HG03439 (cell line): ENCODE results near the gene FNTB.
"Not testable (repeated sequence)": the region's sequence is repeated elsewhere in the genome, so short reads cannot be mapped to it uniquely, and the experiment has no call there.

Experiments
- ATAC-seq: cut with Tn5 transposase; IDR thresholded peaks from one replicate; pipeline ENCODE4 v1.9.1; 2021; ENCODE audit warnings: mild to moderate bottlenecking, moderate library complexity; ENCODE audit not compliant: unreplicated experiment

FNTB gene

DNA sequence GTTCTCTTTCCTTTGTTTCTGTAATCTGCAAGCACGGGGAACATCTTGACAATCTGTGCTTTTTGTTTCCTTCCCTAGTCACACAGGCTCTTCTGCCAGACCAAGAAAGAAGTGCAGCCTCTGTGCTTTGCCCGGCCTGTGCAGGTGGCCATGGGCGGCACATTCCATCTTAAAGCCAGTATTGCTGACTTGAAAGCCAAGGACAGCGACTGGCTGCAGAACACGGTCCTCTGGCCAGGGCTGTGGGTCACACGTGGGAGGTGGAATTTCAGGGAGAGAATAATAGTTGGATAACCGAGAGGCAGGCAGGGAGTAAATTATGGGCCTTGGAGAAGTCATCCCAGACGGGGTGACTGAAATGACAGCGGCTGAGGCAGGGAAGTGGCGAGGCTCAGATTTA lies 24.8 kb downstream of the FNTB start:
- no peak for ATAC-seq

- ATAC-seq: no peak
Observed at GRCh38 chr14:65012353-65012752, 25.7 kb downstream of the FNTB start.

GRCh38 chr14:65015391-65015790 lies 28.7 kb downstream of the FNTB start:
- ATAC-seq: no peak

- ATAC-seq: no peak
Observed at GRCh38 chr14:65016471-65016870, 29.8 kb downstream of the FNTB start.

GRCh38 chr14:65019944-65020566 lies 33.4 kb downstream of the FNTB start:
- ATAC-seq: no peak

- no peak for ATAC-seq
Observed at GRCh38 chr14:65024957-65025356, 38.3 kb downstream of the FNTB start.

DNA sequence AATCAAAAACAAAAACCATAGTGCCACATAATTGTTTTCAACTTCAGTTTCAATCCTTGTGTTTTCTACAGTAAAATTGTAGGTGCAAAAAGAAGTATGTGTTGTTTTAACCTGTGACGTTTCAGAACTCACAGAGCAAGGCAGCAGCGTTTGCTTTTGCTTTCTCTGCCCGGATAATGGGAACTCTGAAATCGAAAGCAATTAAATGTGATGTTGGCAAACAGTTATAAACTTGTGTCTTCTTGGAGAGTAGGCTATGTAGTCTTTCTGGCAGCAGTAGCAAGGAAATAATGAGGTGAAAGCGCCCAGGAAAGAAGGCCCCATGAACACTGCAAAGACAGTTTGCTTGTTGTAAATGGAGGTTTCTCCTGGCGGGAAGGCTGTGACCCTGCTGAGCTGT lies 39.1 kb downstream of the FNTB start:
- ATAC-seq: no peak

GRCh38 chr14:65026526-65026925 lies 39.8 kb downstream of the FNTB start:
- no peak for ATAC-seq

DNA sequence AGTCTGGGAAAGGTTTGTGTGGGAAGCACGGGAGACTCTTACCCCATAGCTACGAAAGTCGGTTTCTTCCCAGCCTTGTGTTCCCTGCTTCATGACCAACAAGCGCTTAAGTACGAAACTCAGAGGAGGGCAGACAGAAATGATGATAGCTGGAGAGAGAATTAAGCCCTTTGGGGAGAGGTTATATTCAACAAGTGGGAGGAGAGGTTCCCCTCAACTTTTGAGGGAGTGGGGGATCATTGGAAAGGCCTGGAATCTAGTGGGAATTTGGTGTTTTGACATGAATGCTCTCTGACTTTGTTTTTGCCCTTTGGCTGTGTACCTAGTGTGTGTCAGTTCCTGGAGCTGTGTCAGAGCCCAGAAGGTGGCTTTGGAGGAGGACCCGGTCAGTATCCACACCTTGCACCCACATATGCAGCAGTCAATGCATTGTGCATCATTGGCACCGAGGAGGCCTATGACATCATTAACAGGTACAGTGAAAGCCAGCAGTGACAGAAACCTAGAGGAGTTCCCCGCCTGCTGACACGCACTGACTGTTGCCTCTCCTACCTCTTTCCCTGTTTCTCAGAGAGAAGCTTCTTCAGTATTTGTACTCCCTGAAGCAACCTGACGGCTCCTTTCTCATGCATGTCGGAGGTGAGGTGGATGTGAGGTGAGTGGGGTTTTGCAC lies 40.6 kb downstream of the FNTB start:
- ATAC-seq: no peak

GRCh38 chr14:65028937-65029336 lies 42.2 kb downstream of the FNTB start:
- no peak for ATAC-seq

- ATAC-seq: not testable (repeated sequence)
Observed at GRCh38 chr14:65031321-65031720, 44.6 kb downstream of the FNTB start.

- no peak for ATAC-seq
Observed at GRCh38 chr14:65032319-65032718, 45.6 kb downstream of the FNTB start.

- no peak for ATAC-seq
Observed at GRCh38 chr14:65033181-65033580, 46.5 kb downstream of the FNTB start.

DNA sequence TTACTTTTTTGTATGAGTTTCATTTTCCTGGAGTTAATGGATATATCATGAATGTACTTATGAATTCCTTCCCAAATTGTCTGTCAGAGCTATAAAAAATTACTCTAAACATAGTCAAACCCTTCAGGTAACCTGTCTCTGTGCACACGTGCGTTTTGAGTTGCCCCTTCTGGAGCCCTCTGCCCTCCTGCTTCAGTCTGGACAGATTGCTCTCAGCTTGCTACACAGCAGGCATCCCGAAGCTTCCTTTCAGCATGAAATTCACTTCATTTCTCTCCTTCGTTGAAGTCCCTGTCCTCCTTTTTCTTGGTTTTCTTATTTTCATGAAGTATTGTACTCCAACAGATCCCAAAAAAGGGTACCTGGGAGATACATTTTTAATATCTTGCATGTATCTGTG lies 47.3 kb downstream of the FNTB start:
- no peak for ATAC-seq

DNA sequence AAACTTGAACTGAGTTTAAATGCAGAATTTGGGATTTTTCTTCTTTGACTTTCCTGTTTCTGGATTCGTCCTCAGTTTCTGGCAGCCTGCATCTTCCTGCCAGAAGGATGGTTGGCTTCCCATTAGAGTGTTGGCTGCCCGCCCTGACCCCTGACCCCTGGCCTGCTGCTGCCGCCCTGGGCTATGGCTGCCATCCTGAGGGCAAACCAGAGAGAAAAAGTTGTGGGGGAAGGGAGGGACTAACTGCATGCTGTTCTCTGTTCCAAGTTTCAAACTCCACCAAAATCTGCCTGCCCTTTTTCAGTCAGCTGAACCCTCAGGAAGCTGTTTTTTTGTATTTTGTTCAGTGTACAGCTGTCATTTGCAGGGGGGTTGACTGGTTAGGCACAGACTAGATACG lies 48.4 kb downstream of the FNTB start:
- ATAC-seq: no peak

- no peak for ATAC-seq
Observed at GRCh38 chr14:65038966-65039365, 52.3 kb downstream of the FNTB start.

DNA sequence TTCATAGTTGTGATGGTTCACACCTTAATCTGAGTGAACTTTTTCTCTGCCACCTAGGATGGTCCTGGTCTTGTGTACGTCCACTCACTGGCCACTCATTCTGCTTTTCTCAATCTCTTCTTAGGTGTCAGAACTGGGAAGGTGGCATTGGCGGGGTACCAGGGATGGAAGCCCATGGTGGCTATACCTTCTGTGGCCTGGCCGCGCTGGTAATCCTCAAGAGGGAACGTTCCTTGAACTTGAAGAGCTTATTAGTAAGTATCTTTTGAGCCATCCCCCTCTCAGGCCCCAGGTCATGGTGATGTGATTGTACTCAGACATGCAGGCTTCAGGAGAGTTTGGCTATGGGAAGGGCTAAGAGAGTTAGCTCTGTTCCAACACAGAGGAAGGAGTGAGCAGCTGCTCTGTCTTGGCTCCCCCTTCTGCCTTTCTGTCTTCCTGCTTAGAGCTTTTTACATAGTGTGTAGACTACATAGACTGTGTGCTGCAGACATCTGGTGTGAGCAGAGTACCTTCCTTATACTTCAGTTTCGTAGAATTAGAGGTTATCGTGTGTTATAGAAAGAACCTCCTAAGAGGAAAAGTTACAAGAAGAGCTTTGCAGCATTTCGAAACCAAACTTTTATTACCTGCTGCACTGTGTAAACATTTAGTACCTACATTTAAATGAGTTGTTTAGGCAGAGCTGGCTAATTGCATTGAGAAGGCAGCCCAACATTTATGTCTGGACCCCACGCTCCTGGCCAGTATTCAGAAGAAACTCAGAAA lies 54.2 kb downstream of the FNTB start:
- ATAC-seq: no peak

- ATAC-seq: no peak
Observed at GRCh38 chr14:65041434-65041915, 54.8 kb downstream of the FNTB start.

GRCh38 chr14:65042296-65042695 lies 55.6 kb downstream of the FNTB start:
- no peak for ATAC-seq

GRCh38 chr14:65042731-65043372 lies 56.2 kb downstream of the FNTB start:
- no peak for ATAC-seq

DNA sequence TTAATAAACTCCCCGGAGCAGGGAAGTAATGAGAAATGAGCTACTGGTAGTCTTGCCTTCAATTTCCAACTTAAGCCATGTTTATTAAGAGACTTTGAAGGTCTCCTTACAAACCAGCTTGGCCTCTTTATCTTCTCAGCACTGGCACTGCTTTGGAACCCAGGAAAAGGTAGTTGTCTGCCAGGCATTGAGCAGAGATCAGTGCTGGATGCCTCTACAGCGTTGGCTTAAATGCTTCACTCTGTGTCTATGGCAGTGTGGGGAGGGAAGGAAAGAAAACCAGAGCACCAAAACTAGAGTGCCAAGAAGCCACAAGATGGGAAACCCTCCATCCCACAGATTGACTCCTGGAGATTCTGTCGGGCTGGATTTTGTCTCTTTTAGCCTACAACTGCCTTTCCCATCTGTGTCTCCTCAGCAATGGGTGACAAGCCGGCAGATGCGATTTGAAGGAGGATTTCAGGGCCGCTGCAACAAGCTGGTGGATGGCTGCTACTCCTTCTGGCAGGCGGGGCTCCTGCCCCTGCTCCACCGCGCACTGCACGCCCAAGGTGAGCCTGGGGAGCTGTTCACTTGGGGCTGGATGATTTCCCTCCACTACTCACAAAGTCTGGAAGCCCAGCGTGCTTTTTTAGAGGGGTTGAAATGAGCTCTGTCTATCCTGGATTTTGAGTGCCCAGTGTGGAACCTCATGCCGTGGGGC lies 57.3 kb downstream of the FNTB start:
- ATAC-seq: no peak
